ENCODE data around the gene SRGAP3. TPM values are rescaled to one million over a fixed set of nuclear protein-coding genes. Genes with fewer than 3 reads are reported as not detected.

Gene SRGAP3
- total RNA-seq, 6 experiments from 2014 or later: 1.8 to 5.2 (median 3.1) TPM

DNA sequence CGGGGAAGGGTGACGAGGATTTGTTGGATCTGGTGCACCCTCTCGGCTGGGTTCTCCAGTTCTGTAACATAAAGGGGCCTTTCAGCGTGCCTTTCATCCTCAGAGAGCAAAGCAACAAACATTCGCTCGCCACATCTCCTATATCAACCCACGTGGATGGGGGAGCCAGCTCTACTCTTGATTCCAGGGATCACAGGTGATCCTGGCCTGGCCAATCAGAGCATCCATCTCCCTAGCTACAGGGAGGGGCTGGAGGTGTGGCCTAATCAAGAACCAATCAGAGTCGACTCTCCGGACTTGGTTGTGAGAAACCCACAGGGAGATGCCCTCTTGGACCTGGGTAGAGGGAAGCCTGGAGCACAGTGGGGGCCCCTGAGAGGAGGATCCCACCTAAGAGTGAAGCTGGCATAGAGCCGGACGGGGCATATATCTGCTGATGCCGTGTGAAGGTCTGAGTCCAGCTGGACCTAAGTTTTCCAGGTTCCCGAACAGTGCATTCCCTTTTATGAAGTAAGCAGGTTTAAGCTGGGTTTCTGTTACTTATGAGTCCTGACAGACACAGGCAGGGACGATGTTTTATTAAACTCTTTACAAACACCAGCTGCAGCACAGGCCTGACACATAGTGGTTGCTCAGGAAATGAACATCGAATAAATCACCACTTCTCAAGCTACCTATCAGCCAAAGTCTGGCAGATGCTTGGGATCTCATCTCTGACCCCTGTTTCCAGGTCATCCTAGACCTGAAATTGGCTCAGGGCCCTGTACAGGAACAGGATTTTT is 235.5 kb downstream of the SRGAP3 start:
- ATAC-seq (peak in 1 of 4 donors; percentile 31), DNase-seq (no peak)
- no peaks in the 10 kb centered on the region for H3K36me3 ChIP-seq
- intact Hi-C loops (cut with DNase I): no loop called here
- no peak overlapping the region for H3K27ac ChIP-seq
- H3K4me3 ChIP-seq: no peak overlapping the region
- H3K27me3 ChIP-seq: no peaks in the 10 kb centered on the region
- no peaks in the 10 kb centered on the region for H3K4me1 ChIP-seq
- WGBS (ENCODE audit: insufficient coverage, low coverage, low lambda C conversion rate, missing lambda C conversion rate): 73% methylated on average over 6 of the region's 15 CpGs
- no peaks in the 10 kb centered on the region for H3K9me3 ChIP-seq
- TF ChIP-seq POLR2A (IDR thresholded peaks at IDR 0.05): no peak
- TF ChIP-seq, protein P1, sequence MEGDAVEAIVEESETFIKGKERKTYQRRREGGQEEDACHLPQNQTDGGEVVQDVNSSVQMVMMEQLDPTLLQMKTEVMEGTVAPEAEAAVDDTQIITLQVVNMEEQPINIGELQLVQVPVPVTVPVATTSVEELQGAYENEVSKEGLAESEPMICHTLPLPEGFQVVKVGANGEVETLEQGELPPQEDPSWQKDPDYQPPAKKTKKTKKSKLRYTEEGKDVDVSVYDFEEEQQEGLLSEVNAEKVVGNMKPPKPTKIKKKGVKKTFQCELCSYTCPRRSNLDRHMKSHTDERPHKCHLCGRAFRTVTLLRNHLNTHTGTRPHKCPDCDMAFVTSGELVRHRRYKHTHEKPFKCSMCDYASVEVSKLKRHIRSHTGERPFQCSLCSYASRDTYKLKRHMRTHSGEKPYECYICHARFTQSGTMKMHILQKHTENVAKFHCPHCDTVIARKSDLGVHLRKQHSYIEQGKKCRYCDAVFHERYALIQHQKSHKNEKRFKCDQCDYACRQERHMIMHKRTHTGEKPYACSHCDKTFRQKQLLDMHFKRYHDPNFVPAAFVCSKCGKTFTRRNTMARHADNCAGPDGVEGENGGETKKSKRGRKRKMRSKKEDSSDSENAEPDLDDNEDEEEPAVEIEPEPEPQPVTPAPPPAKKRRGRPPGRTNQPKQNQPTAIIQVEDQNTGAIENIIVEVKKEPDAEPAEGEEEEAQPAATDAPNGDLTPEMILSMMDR (IDR thresholded peaks at IDR 0.05): no peak

DNA sequence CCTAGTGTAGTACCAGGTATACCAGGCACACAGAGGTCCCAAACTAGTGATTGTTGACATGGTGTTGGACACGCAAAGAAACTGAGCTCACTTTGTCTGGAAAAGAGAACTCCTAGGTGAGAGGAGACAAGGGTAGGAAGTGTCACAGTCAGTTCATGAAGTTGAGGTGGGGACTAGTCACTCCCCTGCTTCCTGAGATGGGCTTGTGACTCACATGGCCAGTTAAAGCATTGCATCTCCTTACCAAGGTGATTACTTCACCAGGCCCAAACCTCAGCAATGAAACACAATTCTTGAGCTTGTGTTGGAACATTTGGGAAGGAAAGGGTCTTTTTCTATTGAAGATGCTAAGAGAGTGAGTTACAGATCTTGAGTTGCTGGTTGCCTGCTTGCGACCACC is 236.9 kb downstream of the SRGAP3 start:
- no peak for DNase-seq
- Histone ChIP-seq H3K9me3 (no peaks in the 10 kb centered on the region), H3K4me1 (no peaks in the 10 kb centered on the region), H3K36me3 (no peaks in the 10 kb centered on the region), H3K27me3 (no peaks in the 10 kb centered on the region), H3K27ac (no peak overlapping the region), H3K4me3 (no peak overlapping the region)
- 85% methylated on average over 2 of the region's 2 CpGs for WGBS (ENCODE audit: insufficient coverage, low coverage, low lambda C conversion rate, missing lambda C conversion rate)
- intact Hi-C loops (cut with DNase I): no loop called here
- TF ChIP-seq, protein P1 (IDR thresholded peaks at IDR 0.05): no peak
- no peak for TF ChIP-seq POLR2A (IDR thresholded peaks at IDR 0.05)
- no peak for ATAC-seq

DNA sequence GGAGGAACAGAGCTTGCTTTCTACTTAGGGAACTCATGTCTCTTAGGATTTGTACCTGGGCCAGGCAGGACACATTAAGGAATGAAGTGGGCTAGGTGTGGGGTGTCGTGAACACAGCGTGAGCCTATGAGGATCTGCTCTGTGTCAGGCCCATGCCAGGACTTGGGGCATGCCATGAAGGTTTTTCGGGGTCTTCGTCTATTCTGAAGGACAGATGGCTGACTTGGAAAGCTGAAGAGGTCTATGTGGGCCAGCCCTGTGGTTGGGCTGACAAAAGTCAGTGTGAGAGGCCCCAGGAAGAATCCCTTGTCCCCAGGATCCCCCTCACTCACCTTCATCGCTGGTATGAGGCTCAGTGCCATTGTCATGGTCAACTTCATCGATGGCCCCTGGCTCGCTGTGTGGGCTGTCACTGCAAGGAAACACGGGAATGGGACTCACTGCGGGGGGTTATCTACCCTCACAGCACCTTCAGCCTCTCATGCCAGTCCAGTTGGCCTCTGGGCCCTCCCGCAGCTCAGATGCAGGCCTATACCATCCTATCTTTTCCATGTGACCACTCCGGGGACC is 239.4 kb downstream of the SRGAP3 start:
- ATAC-seq: no peak
- Histone ChIP-seq H3K4me1 (no peaks in the 10 kb centered on the region), H3K36me3 (no peaks in the 10 kb centered on the region), H3K27ac (no peak overlapping the region), H3K27me3 (no peaks in the 10 kb centered on the region), H3K9me3 (no peaks in the 10 kb centered on the region), H3K4me3 (no peak overlapping the region)
- no peak for TF ChIP-seq POLR2A (IDR thresholded peaks at IDR 0.05)
- TF ChIP-seq, protein P1 (IDR thresholded peaks at IDR 0.05): no peak
- 93% methylated on average over 3 of the region's 11 CpGs for WGBS (ENCODE audit: insufficient coverage, low coverage, low lambda C conversion rate, missing lambda C conversion rate)
- DNase-seq: no peak
- intact Hi-C loops (cut with DNase I): no loop called here

DNA sequence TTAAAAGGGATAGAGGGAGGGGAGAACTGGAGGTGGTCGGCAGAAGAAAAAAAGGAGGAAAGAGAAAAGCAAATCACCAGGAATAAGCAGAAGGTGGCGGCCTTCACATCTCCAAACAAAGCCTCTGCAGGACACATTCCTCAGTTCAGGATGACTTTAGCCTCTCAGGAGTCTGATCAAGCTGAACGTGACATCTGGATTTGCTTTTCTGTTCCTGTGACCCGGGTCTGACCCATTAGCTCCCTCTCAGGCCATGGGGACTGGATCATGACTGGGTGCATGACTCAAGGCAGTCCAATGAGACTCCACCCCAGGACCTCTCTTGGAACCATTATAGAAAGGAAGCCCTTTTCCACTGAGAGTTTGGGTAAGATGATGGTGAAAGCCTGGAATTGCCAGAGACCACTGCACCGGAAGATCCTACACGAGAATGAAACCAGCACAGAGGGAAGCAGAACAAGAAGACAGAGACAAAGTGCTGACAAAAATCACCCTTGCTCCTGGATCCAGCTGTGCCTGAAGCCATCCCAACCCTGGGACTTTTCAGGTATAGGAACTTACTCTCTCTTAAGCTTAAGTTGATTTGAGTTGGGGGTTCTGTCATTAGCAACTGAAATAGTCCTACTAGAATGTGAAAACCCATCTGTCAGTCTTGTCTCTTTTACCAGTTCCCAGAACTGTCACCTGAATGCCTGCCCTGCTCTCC is 240.7 kb downstream of the SRGAP3 start:
- no peak for ATAC-seq
- no peaks in the 10 kb centered on the region for H3K4me1 ChIP-seq
- H3K36me3 ChIP-seq: no peaks in the 10 kb centered on the region
- WGBS (ENCODE audit: insufficient coverage, low coverage, low lambda C conversion rate, missing lambda C conversion rate): 48% methylated on average over 3 of the region's 6 CpGs
- no peaks in the 10 kb centered on the region for H3K9me3 ChIP-seq
- H3K4me3 ChIP-seq: no peak overlapping the region
- DNase-seq: no peak
- intact Hi-C loops (cut with DNase I): no loop called here
- H3K27me3 ChIP-seq: no peaks in the 10 kb centered on the region
- TF ChIP-seq POLR2A (IDR thresholded peaks at IDR 0.05): no peak
- TF ChIP-seq, protein P1 (IDR thresholded peaks at IDR 0.05): no peak
- H3K27ac ChIP-seq: no peak overlapping the region
